ENCODE data around the gene EIF5A. TPM values are rescaled to one million over a fixed set of nuclear protein-coding genes. Genes with fewer than 3 reads are reported as not detected.

EIF5A gene
- 100 to 1,000 TPM; 429 to 978 TPM for total RNA-seq

- Mint-ChIP-seq H3K4me1 (peaks cover 31% of the 10 kb centered on the region), H3K27ac (peak within 1 kb of the TSS; percentile 97)
Measured at GRCh38 chr17:7306911-7307685, at the start of gene EIF5A. TSS of gene EIF5A (plus strand) at chr17:7307628. CDS start at chr17:7309636, 2,008 bp downstream.

GRCh38 chr17:7258731-7259554 is 48.5 kb upstream of the EIF5A start:
- Mint-ChIP-seq H3K27me3 (peaks cover 11% of the 10 kb centered on the region), H3K4me3 (no peak overlapping the region), H3K9me3 (no peaks in the 10 kb centered on the region), H3K4me1 (peaks cover 10% of the 10 kb centered on the region), H3K36me3 (ENCODE audit: low read depth) (peaks cover 63% of the 10 kb centered on the region), H3K27ac (no peak overlapping the region)
- ATAC-seq (replicated peaks) = no peak

More at GRCh38 chr17:7306911-7307685, at the start of gene EIF5A:
- H3K4me3 Mint-ChIP-seq = peak within 1 kb of the TSS; percentile 95
- H3K9me3 Mint-ChIP-seq = no peaks in the 10 kb centered on the region
- no peaks in the 10 kb centered on the region for H3K27me3 Mint-ChIP-seq
- peaks cover 50% of the 10 kb centered on the region for H3K36me3 Mint-ChIP-seq (ENCODE audit: low read depth)
- ATAC-seq (replicated peaks) = peak; percentile 79

- H3K27ac Mint-ChIP-seq = no peak overlapping the region
- H3K4me1 Mint-ChIP-seq = peaks cover 10% of the 10 kb centered on the region
- H3K27me3 Mint-ChIP-seq = peaks cover 13% of the 10 kb centered on the region
- H3K36me3 Mint-ChIP-seq (ENCODE audit: low read depth) = peaks cover 58% of the 10 kb centered on the region
- H3K9me3 Mint-ChIP-seq = no peaks in the 10 kb centered on the region
- no peak for ATAC-seq (replicated peaks)
- no peak overlapping the region for H3K4me3 Mint-ChIP-seq
Measured at GRCh38 chr17:7259555-7259889, 47.9 kb upstream of the EIF5A start.

GRCh38 chr17:7260151-7260550 is 47.3 kb upstream of the EIF5A start:
- H3K9me3 Mint-ChIP-seq = no peaks in the 10 kb centered on the region
- peaks cover 13% of the 10 kb centered on the region for H3K27me3 Mint-ChIP-seq
- peak overlapping the region; percentile 77 for H3K4me3 Mint-ChIP-seq
- H3K36me3 Mint-ChIP-seq (ENCODE audit: low read depth) = peaks cover 51% of the 10 kb centered on the region
- no peak for ATAC-seq (replicated peaks)
- peaks cover 10% of the 10 kb centered on the region for H3K4me1 Mint-ChIP-seq
- H3K27ac Mint-ChIP-seq = no peak overlapping the region

GRCh38 chr17:7260651-7261378 is 46.6 kb upstream of the EIF5A start:
- H3K4me3 Mint-ChIP-seq = peak overlapping the region; percentile 77
- H3K9me3 Mint-ChIP-seq = no peaks in the 10 kb centered on the region
- H3K4me1 Mint-ChIP-seq = peaks cover 10% of the 10 kb centered on the region
- H3K27ac Mint-ChIP-seq = no peak overlapping the region
- ATAC-seq (replicated peaks) = peak; percentile 75
- H3K36me3 Mint-ChIP-seq (ENCODE audit: low read depth) = peaks cover 45% of the 10 kb centered on the region
- peaks cover 13% of the 10 kb centered on the region for H3K27me3 Mint-ChIP-seq

GRCh38 chr17:7261379-7262191 is 45.8 kb upstream of the EIF5A start:
- H3K36me3 Mint-ChIP-seq (ENCODE audit: low read depth) = peaks cover 37% of the 10 kb centered on the region
- H3K4me1 Mint-ChIP-seq = peaks cover 10% of the 10 kb centered on the region
- H3K27me3 Mint-ChIP-seq = peaks cover 14% of the 10 kb centered on the region
- H3K9me3 Mint-ChIP-seq = no peaks in the 10 kb centered on the region
- H3K27ac Mint-ChIP-seq = no peak overlapping the region
- ATAC-seq (replicated peaks) = peak; percentile 49
- peak overlapping the region; percentile 77 for H3K4me3 Mint-ChIP-seq

- peak within 1 kb of the TSS; percentile 77 for H3K4me3 Mint-ChIP-seq
- H3K4me1 Mint-ChIP-seq = peaks cover 10% of the 10 kb centered on the region
- H3K27ac Mint-ChIP-seq = no peak within 1 kb of the TSS
- peaks cover 17% of the 10 kb centered on the region for H3K27me3 Mint-ChIP-seq
- no peak for ATAC-seq (replicated peaks)
- H3K9me3 Mint-ChIP-seq = no peaks in the 10 kb centered on the region
- peaks cover 29% of the 10 kb centered on the region for H3K36me3 Mint-ChIP-seq (ENCODE audit: low read depth)
Measured at GRCh38 chr17:7262192-7262934, 45.1 kb upstream of the EIF5A start, which contains the start of gene CLDN7. TSS of gene CLDN7 (minus strand) at chr17:7262478. CDS start at chr17:7262043, 435 bp downstream.

- Mint-ChIP-seq H3K4me1 (peaks cover 10% of the 10 kb centered on the region), H3K27me3 (peaks cover 17% of the 10 kb centered on the region), H3K9me3 (no peaks in the 10 kb centered on the region), H3K4me3 (peak overlapping the region; percentile 77), H3K36me3 (ENCODE audit: low read depth) (peaks cover 21% of the 10 kb centered on the region), H3K27ac (no peak overlapping the region)
- ATAC-seq (replicated peaks) = no peak
Measured at GRCh38 chr17:7262935-7263800, 44.3 kb upstream of the EIF5A start.

DNA sequence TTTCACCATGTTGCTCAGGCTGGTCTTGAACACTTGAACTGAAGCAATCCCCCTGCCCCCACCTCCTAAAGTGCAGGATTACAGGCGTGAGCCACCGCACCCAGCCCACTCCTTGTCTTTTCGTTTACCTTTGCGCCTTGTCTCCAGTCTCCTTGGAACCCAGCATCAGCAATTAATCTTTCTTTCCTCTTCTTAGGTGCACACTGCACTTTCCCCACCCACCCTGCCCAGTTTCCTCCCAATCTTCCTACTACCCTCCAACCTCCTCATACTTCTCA is 43.7 kb upstream of the EIF5A start:
- no peak overlapping the region for H3K27ac Mint-ChIP-seq
- H3K4me1 Mint-ChIP-seq = peaks cover 10% of the 10 kb centered on the region
- peak overlapping the region; percentile 77 for H3K4me3 Mint-ChIP-seq
- H3K36me3 Mint-ChIP-seq (ENCODE audit: low read depth) = peaks cover 15% of the 10 kb centered on the region
- peaks cover 17% of the 10 kb centered on the region for H3K27me3 Mint-ChIP-seq
- ATAC-seq (replicated peaks) = no peak
- no peaks in the 10 kb centered on the region for H3K9me3 Mint-ChIP-seq

DNA sequence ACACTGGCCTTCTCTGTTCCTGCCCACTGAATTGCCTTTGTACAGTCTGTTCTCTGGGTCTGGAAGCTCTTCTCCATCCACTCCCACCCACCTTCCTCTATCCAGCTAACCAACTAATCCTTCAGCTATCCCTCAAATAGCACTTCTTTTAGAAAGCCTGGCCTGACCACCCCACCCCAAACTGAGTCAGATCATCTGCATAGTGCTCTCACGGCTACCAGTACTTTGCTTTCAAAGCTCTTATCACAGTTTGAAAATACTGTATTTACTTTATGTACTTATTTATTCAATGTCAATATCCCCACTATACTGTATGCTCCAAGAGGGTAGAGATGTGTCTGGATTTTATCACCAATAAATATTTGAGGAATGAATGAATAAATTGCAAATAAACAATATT is 40.6 kb upstream of the EIF5A start:
- Mint-ChIP-seq H3K27ac (no peak overlapping the region), H3K9me3 (no peaks in the 10 kb centered on the region), H3K4me1 (peaks cover 10% of the 10 kb centered on the region), H3K36me3 (ENCODE audit: low read depth) (no peaks in the 10 kb centered on the region), H3K27me3 (peaks cover 17% of the 10 kb centered on the region), H3K4me3 (no peak overlapping the region)
- no peak for ATAC-seq (replicated peaks)

GRCh38 chr17:7279448-7279847 is 28.0 kb upstream of the EIF5A start:
- H3K9me3 Mint-ChIP-seq = no peaks in the 10 kb centered on the region
- H3K36me3 Mint-ChIP-seq (ENCODE audit: low read depth) = no peaks in the 10 kb centered on the region
- H3K4me1 Mint-ChIP-seq = peaks cover 6% of the 10 kb centered on the region

GRCh38 chr17:7280519-7281073 is 26.8 kb upstream of the EIF5A start:
- Mint-ChIP-seq H3K4me3 (peak overlapping the region; percentile 75), H3K9me3 (no peaks in the 10 kb centered on the region), H3K27me3 (peaks cover 16% of the 10 kb centered on the region), H3K4me1 (peaks cover 6% of the 10 kb centered on the region), H3K27ac (no peak overlapping the region), H3K36me3 (ENCODE audit: low read depth) (no peaks in the 10 kb centered on the region)
- ATAC-seq (replicated peaks) = peak; percentile 79

More at GRCh38 chr17:7279448-7279847, 28.0 kb upstream of the EIF5A start:
- no peak overlapping the region for H3K4me3 Mint-ChIP-seq
- ATAC-seq (replicated peaks) = no peak
- H3K27me3 Mint-ChIP-seq = peaks cover 16% of the 10 kb centered on the region
- H3K27ac Mint-ChIP-seq = no peak overlapping the region
